ENCODE data around the gene SELENOS.

GRCh38 chr15:101318147-101318819, 41.0 kb upstream of the SELENOS start:
- no peak for TF ChIP-seq CTCF (IDR thresholded peaks at IDR 0.05)
- no peak for TF ChIP-seq POLR2A (IDR thresholded peaks at IDR 0.05)
